GM21515 (cell line): Measurements from ENCODE around the gene MCF2L2.
"Not testable (repeated sequence)": the region's sequence is repeated elsewhere in the genome, so short reads cannot be mapped to it uniquely, and the experiment has no call there.

ENCODE experiments used
- ATAC-seq: cut with Tn5 transposase; IDR thresholded peaks from one replicate; pipeline ENCODE4 v1.9.1; 2021; ENCODE audit not compliant: unreplicated experiment

MCF2L2 gene

DNA sequence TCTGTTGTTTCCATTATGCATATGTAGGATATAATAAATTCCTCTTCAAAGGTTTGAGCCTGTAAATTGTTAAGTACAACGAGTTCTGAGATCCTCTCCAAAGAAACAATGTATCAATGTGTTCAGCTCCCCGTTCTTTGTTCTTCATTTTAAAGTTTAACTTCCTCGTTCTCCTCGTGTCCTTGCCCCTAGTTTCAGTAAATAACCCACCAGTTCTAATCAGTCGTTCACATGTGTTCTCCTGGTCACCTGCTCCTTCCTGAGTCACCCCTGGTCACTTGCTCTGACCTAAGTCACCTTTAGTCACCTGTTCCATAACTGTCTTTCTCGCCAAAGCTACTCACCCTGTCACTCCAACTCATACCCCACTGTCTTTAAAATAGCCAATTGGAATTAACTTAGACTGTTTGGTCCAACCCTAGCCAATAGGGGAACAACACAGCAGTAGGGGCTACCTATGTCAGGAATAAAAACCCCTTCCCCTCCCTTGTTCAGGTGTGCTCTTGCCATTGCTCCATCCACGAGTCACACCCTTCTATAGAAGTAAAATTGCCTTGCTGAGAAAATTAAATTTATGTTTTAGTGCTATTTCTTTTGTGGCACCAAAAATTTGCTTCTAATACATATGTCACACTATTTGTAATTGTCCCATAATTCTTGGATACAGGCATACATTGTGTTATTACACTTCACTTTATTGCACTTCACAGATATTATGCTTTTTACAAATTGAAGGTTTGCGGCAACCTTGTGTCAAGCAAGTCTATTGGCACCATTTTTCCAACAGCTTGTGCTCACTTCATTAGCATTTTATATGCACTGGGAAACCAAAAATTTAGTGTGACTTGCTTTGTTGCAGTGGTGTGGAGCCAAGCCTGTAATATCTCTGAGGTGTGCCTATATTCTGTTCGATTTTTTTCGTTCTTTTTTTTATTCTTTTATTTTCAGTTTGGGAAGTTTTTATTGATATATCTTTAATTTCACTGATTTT, 15.3 kb upstream of the MCF2L2 start:
- ATAC-seq, result no peak

DNA sequence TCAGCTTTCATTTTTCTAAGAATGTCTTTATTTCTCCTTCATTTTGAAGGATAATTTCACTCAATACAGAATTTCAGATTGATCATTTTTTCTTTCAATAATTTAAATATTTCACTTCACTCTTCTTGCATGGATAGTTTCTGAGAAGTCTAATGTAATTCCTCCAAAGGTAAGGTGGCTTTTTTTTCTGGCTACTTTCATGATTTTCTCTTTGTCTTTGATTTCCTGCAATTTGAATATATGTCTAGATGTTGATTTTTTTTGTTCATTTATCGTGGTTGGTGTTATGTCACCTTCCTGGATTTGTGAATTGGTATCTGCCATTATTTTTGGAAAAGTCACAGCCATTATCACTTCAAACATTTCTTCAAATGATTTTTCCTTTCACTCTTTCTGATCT, 14.6 kb upstream of the MCF2L2 start:
- ATAC-seq, result no peak

DNA sequence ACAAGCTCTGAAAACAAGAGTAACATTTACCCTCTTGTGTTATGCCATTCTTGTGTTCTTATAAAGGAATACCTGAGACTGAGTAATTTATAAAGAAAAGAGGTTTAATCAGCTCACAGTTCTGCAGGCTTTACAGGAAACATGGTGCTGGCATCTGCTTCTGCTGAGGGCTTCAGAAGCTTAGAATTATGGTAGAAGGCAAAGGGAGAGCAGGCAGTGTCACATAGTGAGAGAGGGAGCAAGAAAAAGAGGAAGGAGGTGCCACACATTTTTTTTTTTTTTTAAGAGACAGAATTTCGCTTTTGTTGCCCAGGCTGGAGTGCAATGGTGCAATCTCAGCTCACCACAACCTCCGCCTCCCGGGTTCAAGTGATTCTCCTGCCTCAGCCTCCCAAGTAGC, 12.1 kb upstream of the MCF2L2 start:
- not testable (repeated sequence) for ATAC-seq

DNA sequence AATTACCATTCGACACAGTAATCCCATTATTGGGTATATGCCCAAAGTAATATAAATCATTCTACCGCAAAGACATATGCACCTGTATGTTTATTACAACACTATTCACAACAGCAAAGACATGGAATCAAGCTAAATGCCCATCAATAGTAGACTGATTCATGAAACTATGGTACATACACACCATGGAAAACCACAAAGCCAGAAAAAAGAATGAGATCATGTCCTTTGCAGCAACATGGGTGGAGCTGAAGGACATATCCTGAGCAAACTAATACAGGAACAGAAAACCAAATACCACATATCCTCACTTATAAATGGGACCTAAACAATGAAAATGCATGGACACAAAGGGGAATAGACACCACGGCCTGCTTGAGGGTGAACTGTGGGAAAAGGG, 11.1 kb upstream of the MCF2L2 start:
- ATAC-seq, result no peak

DNA sequence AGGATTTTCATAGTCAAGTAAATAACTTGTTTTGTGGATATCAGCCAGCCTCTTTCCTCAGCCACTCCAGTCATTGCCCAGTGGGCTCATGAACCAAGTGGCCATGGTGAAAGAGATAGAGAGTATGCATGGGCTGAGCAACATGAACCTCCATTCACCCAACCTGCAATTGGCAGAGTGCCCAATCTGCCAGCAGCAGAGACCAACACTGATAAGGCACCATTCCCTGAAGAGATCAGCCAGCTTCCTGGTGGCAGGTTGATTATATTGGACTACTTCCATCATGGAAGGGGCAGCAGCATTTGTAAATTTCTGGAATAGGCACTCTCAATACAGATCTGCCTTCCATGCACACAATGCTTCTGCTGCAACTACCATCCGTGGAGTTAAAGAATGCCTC, 10.3 kb upstream of the MCF2L2 start:
- ATAC-seq, result no peak

DNA sequence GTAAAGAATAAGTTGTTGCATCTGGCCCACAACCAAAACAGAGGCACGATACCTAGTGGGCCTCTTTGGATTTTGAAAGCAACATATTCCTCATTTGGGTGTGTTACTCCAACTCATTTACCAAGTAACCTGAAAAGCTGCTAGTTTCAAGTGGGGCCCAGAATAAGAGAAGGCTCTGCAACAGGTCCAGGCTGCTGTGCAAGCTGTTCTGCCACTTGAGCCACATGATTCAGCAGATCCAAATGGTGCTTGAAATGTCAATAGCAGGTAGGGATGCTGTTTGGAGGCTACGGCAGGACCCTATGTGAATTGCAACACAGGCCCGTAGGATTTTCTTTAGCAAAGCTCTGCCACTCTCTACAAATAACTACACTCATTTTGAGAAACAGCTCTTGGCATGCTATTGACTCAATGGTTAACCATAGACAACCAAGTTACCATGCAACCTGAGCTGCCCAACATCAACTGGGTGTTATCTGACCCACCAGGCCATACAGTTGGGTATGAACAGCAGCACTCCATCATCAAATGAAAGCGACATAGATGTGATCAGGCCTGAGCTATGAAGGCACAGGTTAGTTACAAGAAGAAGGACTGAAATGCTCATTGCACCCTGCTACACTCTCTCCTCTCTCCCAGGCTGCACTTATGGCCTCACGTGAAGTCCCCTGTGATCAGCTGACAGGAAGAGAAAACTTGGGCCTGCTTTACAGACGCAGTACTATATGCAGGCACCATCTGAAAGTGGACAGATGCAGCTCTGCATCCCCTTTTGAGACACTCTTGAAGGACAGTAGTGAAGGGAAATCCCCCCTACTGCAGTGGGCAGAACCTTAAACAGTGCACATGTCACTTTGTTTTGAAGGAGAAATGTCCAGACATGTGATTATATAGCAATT, 9.5 kb upstream of the MCF2L2 start:
- no peak for ATAC-seq

DNA sequence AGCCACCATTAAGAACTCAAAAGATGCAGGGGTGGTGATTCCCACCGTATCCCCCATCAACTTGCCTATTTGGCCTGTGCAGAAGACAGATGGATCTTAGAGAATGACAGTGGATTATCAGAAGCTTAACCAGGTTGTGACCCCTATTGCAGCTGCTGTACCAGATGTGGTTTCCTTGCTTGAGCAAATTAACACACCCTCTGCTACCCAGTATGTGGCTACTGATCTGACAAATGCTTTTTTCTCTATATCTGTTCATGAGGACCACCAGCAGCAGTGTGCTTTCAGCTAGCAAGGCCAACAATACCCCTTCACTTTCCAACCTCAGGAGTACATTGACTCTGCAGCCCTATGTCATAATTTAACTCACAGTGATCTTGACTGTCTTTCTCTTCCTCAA, 8.6 kb upstream of the MCF2L2 start:
- no peak for ATAC-seq

DNA sequence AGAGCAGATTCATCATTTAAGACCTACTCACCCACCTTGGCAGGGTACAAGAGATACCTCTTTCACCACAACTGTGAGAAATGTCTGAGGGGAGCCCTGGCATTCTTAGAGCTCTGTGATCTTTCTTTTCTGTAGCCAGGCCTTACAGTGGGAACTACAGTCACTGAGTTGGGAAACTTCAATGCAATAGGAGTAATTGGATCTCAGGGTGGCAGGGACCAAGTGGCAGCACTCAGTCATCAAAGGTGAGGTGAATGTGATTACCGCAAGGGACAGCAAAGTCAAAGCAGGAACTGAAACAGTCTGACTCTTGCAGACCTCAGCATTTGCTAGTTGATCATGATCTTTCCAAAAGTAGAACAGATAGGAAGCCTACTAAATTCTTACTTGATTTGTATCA, 7.2 kb upstream of the MCF2L2 start:
- ATAC-seq, result peak; percentile 89

DNA sequence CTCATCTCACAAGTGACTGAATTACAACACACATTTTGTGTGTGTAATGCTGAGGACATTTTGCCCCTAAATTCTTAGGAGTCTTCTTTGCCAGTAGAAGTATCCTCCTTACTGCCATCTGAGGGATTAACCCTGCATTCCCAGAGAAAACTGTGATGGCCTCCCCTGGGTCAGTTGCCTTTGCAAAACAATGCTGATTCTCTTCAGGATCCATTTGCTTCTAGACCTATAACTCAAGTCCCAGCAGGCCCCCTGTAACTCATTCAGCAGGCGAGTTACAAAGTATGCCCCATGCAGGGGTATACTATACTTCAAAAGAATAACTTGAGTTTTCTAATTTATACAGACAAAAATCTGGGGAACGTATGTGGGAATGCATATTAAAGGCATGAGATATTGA, 6.6 kb upstream of the MCF2L2 start:
- no peak for ATAC-seq

DNA sequence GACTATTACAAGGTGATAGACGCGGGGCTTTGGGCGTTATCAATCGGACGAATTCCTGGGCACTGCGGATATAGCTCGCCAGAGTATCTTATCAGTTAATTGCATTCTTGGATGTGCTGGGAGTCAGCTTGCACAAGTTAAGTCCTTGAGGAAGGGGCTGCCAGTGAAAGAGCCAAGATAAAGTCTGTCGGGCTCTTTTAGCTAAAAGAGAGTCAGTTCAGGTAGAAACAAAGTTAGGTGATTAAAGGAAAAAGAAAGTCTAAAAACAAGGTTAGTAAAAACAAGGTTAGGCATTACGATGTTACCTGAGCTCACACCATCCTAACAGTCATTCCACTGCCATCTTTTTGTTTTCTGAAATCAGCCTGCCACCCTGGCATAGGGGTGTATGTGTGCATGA, 6.1 kb upstream of the MCF2L2 start:
- no peak for ATAC-seq

DNA sequence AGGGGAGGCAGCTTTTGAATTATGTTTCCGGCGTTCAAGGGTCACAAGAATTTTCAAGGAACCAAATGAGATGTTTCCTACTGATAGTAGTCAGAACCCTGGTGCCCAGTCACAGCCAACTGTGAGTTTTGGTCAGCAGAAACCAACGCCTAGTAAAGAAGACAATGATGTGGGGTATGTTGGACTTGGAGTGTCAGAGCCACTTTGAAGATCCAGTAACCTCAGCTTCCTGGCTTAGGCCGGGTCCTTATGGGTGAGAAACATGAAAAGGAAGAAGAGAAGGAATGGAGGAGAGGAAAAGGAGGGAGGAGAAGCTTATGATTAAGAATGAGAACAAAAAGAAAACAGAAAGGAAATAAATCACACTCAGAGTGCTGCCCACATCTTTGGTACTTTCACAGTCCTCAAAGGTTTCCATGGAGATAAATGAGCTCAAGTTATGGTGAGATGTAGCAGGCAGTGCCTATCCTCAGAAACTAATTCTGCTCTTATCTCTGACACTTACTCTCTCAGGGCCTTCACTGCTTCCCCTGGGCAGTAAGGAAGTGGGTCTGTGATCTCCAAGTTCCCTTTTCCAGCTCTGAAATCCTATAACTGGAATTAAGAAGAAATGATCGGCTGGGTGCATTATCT, 2.0 kb upstream of the MCF2L2 start:
- no peak for ATAC-seq

DNA sequence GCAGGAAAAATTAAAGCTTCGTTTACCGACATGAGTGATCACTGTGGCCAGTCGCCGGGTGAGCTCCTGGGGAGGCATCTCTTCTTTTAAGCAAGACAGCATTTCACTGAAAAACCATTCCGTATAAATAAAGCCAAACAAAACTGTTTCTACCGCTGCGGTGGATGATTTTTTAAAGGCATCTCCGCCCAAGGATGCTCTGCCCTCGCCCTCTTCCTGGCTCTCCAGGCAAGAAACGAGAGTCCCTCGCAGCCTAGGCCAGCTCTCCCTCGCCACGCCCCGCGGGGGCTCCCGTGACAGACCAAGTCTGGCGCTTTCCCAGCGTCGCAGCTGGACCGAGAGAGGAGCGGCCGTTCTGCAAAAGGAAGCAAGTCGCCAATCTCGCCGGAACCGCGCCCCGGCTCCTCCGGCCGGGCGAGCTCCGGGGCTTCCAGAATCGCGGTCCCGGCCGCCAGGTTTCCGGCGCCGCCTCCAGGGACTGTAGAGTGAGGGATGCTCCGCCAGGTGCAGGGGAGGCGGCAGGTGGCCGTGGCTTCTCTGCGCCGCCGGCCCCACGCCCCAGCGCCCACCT, 458 bp downstream of the MCF2L2 start:
- ATAC-seq, result peak; percentile 47

DNA sequence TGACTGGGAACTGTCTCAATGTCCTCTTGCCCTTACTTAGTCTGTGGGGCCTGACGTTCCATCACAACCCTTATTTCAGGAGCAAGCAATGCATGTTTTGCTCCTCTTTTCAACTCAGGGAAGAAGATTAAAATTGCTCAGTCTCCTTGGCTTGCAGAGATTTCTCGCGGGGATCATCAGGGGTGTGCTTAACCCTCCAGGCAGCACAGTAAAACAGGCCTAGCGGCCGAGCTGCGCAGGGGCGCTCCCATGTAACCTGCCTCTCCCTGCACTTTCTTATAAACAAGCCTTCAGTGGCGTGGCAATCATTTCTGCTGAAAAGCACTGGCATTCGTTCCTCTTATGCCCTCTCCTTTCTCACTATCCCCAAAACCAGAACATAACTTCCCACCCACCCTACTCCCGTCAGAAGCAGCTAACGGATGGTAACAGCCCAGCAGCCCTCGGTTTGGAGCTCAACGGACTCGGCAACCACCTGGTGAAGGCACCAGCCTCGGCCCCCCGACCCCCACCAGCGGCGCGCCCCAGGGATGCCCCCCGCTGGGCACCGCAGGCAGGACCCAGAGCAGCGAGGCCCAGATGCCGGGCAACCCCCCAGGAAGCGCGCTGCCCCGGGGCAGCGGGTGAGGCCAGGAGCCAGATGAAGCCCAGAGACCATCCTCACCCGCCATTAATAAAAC, 1.1 kb downstream of the MCF2L2 start:
- ATAC-seq, result no peak

DNA sequence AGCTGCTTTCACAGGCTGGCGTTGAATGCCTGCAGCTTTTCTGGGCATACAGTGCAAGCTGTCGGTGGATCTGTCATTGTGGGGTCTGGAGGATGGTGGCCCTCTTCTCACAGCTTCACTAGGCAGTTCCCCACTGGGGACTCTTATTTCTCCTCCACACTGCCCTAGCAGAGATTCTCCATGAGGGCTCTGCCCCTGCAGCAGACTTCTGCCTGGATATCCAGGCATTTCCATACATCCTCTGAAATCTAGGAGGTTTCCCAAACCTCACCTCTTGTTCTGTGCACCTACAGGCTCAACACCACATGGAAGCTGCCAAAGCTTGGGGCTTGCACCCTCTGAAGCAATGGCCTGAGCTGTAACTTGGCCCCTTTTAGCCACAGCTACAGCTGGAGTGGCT, 9.6 kb downstream of the MCF2L2 start:
- ATAC-seq, result not testable (repeated sequence)

DNA sequence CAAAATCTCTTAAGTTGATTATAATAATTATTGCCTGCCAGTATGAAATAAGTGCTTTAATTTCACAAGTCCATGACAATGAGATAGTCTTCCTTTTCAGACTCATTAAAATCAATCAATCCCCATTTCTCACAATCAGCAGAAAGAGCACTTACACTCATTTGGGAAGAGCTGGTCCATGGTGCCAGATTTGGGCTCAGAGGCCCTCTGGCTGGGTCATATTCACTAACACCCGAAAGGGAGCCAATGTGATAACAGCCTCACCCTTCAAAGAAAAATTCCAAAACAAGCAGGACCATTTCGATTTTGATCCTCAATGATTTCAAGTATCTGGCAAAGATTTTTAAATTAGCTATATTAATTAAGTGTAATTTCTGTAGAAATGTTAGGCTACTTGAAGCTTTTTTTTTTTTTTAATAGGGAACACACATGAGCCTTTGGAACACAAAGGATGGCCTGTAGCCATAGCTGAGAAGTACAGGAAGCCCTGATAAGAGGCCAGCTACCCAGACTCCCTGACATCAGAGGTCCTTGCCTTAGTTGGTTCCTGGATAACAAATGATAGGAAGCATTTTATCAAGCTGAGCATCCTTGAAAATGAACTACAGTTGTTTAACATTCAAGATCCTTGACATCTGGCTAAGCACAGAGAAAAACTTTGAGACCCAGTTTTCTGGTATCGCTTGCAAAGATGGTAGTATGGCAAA, 17.1 kb downstream of the MCF2L2 start:
- no peak for ATAC-seq

DNA sequence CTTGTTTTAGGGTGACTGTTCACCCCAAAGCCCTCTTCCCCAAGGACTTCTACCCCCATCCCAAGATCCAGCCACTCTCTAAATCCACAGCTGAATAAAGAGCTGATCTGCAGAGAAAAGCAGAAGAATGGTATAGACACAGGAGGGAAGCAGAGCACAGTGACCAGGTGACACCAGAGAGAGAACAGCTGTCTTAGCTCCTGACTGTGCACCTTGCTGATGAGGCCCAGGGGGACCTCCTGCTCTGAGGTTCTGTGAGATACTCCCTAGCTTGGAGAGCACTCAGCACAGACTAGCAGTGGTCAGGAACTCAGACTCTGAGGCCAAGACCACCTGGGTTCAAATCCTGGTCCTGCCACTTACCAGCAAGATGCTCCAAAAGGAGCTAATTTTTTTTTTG, 17.7 kb downstream of the MCF2L2 start:
- no peak for ATAC-seq

DNA sequence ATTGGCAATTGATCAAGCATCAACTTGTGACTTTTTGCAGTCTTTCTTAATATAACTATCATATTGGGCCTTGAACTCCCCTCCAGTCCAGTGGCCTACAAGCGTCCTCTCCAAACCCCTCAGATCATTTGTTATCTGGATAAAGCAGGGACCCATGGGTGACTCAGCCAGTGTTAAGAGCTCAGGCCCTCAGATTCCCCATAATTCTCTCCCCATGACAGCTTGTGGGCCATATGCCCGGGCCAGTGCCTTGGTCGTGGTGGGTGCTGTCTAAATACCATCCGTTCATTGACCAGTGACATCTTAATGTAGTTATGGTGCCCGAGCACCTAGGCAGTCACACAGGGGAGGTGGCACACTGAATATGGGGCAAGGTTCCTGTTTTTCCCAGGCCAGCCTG, 18.1 kb downstream of the MCF2L2 start:
- no peak for ATAC-seq

DNA sequence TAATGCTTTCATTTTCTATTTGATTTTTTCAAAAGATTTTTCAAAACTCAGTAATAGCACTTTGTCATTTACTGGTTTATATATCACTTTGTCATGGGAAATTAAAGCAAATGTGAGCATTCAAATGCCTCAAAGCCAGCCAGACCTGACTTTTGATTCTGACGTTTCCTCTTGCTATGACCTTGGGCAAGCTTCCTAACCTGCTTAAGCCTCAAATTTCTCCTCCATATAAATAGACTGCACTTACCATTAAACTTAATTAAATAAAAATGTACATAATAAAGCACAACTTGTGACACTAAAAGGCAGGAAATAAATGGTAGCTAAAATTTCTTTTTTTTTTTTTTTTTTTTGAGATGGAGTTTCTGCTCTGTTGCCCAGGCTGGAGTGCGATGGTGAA, 19.2 kb downstream of the MCF2L2 start:
- no peak for ATAC-seq

DNA sequence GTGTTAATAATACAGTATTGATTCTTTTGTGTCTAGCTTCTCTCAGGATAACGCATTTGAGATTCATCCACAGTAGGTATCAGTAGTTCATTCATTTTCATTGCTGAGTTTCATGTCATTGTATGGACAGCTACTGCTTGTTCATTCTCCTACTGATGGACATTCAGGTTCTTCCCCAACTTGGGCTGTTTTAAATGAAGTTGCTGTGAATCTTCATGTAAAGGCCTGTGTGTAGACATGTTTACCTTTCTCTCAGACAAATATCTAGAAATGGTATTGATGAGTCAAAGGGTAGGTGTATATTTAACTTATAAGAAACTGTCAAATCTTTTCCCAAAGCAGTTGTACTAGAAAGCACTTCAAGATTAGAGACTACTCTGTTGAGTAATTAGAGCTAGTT, 26.7 kb downstream of the MCF2L2 start:
- ATAC-seq, result no peak

DNA sequence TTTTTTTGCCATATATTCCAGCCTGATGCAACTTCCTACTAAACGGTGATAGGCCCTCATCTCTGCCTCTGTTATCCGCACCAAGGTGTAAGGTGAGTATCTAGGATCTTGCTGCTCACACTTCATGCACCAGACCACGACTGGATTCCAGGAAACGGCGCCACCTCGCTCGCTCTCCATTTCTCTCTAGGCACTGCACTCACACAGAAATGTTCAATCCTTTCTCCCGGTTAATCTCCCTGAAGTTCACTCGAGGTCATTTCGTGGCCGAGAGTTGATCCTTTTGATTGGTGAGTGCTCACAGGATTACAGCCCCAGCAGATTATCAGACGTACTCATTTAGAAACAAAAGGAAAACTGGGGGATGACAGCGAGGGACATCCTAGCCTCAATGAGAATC, 28.1 kb downstream of the MCF2L2 start:
- ATAC-seq, result no peak
